ENCODE results near the gene VIPR1.

Gene VIPR1

GRCh38 chr3:42489116-42489936 is 13.1 kb upstream of the VIPR1 start:
- no peak overlapping the region for H3K4me3 ChIP-seq (ENCODE audit: low read length)
- TF ChIP-seq ZNF274 (IDR thresholded peaks at IDR 0.05; ENCODE audit: low read depth, low read length), result no peak

DNA sequence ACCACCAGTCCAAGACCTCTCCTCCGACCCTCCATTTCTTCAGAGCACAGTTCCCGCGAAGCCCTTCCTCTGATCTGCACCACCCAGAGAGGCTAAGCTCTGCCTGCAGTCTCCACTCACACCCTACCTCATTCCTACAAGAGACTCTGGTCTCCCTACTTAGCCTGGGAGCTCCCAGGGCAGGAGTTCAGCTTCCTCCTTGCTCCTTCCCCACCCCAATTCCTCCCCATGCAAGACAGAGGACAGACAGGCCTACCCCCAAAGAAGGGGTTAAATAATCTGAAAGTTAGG is 12.6 kb upstream of the VIPR1 start:
- no peak for TF ChIP-seq ZNF274 (IDR thresholded peaks at IDR 0.05; ENCODE audit: low read depth, low read length)
- H3K4me3 ChIP-seq (ENCODE audit: low read length), result no peak overlapping the region

DNA sequence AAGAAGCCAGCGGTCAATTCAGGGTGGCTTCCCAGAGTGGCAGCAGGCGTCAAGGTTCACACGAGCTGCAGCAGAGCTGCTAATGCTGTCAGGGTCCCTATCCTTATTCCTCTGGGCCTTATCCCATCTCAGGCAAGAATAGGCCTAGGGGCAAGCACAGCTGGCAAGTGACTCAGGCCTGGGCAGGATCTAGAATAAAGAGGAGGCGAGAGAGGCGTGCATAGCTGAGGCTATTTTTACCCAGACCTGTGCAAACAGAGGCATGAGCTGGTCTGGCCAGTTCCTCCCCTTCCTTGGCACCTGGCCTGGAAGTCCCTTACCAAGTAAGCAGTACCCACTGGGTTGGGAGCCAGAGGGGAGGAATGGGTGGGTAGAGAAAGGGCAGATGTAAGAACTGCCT is 12.2 kb upstream of the VIPR1 start:
- H3K4me3 ChIP-seq (ENCODE audit: low read length), result no peak overlapping the region
- TF ChIP-seq ZNF274 (IDR thresholded peaks at IDR 0.05; ENCODE audit: low read depth, low read length), result no peak

DNA sequence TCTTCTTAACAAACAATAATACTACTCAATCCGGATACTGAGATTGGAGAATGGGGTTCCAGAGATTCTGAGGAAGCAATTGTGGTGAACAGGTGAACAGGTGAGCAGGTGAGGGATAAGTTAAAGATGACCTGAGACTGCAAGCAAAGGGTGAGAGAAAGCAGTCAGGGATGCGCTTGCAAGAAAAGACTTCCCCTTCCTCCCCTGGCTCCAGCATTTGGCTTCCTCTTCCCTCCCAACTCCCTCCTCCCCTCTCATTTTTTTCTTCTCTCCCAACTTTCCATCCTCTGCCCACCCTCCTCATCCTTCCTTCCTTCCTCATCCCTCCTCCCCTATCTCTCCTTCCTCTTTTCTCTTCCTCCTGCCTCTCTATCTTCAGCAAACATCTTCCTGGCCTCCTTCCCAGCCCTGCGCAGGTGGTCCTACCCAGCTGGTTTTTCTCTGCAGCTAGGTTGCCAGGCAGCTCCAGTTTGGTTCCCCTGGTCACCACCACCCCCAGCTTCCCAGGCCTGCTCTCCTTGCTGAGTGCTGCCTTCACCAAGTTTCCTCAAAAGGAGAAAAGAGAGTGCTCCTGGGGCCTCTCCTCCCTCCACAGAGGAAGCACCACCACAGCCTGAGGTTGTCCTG is 10.4 kb upstream of the VIPR1 start:
- H3K4me3 ChIP-seq (ENCODE audit: low read length), result no peak overlapping the region

DNA sequence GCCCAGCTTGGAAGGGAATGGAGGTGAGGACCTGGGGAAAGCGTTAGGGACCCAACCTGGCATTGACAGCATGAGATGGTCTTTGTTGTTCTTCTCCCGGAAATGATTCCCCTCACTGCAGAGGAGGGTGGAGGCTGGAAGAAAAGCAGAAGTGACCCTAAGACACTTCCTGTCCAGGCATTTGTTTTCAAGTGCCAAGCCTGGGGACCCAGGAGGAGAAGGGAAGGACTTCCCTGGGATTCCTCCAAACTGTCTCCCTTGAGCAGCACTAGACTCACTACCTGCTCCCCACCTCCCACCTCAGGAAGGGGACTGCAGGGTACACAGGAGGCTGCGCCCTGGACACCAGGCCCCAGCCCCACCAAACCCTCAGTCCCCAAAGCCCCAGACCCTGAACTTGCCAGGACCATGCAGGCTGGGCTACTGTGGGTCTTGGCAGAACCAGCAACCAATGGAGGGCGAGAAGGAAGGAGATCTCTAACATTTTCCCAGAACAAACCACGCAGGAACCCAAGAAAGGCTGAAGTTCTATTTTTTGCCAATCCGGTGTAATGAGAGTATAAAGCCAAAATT is 9.8 kb upstream of the VIPR1 start:
- no peak for TF ChIP-seq ZNF274 (IDR thresholded peaks at IDR 0.05; ENCODE audit: low read depth, low read length)
- no peak overlapping the region for H3K4me3 ChIP-seq (ENCODE audit: low read length)

More for the DNA sequence above, 10.4 kb upstream of the VIPR1 start:
- TF ChIP-seq ZNF274 (IDR thresholded peaks at IDR 0.05; ENCODE audit: low read depth, low read length), result no peak

- no peak overlapping the region for H3K4me3 ChIP-seq (ENCODE audit: low read length)
- no peak for TF ChIP-seq ZNF274 (IDR thresholded peaks at IDR 0.05; ENCODE audit: low read depth, low read length)
These were observed 9.2 kb upstream of the VIPR1 start for GRCh38 chr3:42493126-42493797.

DNA sequence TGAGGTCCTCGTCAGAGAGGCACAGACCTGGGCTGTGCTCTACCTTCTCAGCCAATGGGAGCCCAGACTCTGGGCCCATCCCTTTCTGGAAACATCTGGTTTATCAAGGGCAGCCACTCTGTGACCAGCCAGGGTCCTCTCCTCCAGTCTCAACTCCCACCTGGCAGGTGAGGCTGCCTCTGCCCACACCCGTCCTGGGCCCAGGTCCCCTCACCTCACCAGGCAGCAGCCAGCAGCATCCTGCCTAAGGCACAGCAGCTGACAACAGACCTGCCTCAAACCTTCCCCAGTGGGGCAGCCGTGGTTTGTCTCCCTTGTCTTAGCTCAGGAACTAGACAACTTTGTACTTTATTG is 8.7 kb upstream of the VIPR1 start:
- H3K4me3 ChIP-seq (ENCODE audit: low read length), result no peak overlapping the region
- TF ChIP-seq ZNF274 (IDR thresholded peaks at IDR 0.05; ENCODE audit: low read depth, low read length), result no peak

DNA sequence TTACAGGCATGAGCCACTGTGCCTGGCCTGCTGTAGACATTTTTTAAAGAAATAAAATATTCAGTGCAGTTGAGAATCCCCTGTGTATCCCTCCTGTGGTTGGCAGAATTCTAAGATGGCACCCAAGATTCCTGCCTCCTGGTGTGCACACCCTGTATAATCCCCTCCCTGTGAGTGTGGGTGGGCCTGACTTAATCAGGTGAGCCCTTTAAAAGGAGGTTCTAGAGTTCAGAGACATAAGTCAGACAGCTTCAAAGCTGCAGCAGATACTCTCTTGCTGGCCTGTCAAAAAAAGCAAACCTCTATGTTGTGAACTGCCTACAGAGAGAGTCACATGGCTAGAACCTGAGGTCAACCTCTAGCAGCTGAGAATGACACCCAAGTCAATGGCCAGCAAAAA is 7.0 kb upstream of the VIPR1 start:
- TF ChIP-seq ZNF274 (IDR thresholded peaks at IDR 0.05; ENCODE audit: low read depth, low read length), result no peak
- H3K4me3 ChIP-seq (ENCODE audit: low read length), result no peak overlapping the region

DNA sequence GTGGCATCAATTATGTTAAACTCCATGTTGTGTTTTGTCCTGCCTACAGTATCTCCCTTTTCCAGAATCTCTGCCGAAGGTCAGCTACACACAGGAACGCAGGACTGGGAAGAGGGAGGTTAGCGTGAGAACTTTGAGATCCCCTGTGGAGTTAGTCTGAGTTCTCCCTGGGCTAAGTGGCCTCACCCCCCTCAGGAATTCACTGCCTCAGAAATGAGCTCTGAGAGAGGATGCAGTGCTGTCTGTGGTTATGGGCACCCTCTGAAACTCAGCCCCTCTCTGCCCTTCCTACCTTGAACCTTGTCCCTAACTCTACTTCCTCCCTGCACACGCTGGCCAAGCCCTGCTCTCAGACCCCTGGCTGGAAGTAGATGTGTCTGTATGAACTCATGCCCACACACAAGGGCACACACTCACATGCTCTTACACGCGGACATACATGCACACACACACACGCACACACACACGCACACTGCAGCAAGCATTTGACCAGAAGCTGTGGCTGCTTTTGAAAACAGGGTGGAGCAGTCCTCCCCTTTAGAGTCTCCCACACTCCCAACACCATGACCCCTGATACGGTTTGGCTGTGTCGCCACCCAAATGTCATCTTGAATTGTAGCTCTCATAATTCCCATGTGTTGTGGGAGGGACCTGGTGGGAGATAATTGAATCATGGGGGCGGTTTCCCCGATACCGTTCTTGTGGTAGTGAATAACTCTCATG is 5.3 kb upstream of the VIPR1 start:
- no peak overlapping the region for H3K4me3 ChIP-seq (ENCODE audit: low read length)
- no peak for TF ChIP-seq ZNF274 (IDR thresholded peaks at IDR 0.05; ENCODE audit: low read depth, low read length)

DNA sequence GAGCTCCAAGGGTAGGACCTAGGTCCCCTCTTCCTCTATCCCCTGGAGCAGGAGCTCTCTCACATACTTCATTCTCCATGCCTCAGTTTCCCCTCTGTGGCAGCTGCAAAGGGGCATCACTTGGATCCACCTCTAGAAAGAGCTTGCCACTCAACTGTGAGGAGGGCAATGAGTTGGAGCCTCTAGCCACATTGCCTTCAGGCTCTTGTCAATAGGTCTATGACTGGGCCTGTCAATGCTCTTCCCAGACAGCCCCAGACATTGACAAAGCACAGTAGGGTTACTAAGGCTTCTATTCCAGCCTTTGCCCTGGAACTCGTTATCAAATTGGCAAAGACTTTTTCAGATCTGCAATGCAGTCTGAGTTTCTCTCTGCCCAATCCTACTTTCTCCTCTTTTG is 4.4 kb upstream of the VIPR1 start:
- no peak overlapping the region for H3K4me3 ChIP-seq (ENCODE audit: low read length)
- no peak for TF ChIP-seq ZNF274 (IDR thresholded peaks at IDR 0.05; ENCODE audit: low read depth, low read length)

DNA sequence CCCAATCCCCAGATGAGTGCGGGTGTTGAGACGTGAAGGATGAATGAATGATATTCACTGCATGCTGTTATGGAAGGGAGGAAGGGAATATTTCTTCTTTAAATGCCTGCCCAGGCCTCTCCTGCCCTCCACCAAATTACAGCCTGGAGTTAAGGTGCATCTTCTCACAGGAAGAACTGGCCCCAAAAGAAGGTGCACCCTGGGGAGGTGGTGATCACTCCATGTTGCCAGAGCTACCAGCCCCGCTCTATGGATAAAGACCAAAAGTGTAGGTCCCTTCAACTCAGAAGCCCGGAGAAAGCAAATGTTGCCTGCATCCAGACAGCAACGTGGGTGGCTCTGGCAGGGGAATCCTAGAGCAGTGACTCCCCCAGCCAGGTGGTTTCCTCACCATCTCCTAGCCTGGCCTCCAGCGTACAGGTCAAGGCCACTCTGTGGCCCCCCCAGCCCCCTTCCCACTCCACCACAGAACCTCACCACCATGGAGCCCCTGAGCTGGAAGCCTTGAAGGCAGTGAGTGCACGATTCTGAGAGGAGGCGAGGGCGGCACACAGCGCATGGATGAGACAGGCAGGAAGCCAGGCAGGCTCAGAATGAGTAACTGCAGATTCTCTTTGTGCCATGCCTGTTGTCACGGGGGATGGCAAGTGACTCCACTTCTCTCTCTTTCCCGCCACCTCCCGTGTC is 3.5 kb upstream of the VIPR1 start:
- no peak for TF ChIP-seq ZNF274 (IDR thresholded peaks at IDR 0.05; ENCODE audit: low read depth, low read length)

DNA sequence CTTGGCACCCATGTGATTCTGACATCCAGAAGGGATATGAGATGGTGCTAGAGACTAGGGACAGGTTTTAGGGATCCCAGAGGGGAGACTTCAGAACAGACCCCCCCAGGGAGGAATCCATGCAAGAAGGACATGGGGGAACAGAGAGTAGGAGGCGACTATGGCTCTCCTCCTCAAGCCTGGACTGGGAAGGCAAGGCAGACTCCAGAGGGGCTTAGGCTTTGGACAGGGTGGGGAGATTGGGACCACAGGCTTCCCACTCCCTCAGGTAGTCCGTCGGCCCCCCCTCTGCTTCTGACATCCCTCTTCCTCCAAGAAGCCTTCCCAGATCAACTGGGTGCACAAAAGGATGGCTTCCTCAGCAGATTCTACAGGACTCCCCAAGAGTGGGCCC is 3.0 kb upstream of the VIPR1 start:
- no peak for TF ChIP-seq ZNF274 (IDR thresholded peaks at IDR 0.05; ENCODE audit: low read depth, low read length)
- H3K4me3 ChIP-seq (ENCODE audit: low read length), result no peak overlapping the region

More for the DNA sequence above, 3.5 kb upstream of the VIPR1 start:
- H3K4me3 ChIP-seq (ENCODE audit: low read length), result no peak overlapping the region

DNA sequence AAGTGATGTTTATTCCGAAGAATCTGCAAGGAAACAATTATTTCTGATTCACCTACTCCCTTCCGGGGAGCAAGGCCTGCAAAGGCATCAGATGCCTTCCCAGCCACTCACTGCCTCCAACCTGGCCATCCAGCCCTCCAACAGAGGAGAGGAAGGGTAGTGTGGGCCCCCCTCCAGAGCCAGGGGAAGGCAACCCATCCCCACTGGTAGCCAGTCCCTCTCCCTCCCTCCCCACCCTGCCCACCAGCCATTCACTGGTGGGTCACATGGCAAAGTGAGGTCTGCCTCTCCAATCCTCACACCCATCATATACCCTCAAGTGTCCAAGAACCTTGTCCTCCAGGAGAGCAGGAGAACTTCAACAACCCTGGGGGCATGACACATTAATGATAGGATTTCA is 2.4 kb upstream of the VIPR1 start:
- no peak overlapping the region for H3K4me3 ChIP-seq (ENCODE audit: low read length)
- TF ChIP-seq ZNF274 (IDR thresholded peaks at IDR 0.05; ENCODE audit: low read depth, low read length), result no peak

DNA sequence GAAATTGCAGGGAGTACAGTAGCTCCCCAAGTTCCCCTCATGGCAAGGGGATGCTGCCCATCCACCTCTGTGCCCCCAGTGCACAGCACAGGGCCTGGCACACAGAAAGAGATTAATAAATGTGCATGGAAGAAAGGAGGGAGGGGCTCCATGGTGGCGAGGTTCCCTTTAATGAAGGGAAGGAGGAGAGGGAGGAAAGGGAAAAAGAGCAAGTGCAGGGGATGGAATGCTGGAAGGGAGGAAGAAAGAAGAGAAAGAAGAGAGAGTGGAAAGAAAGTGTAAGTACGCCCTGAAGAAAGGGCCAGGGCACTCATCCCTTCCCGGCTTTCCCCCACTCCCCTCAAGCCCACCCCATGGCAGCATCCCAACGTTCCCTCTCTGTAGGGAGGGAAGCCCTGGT is 1.5 kb upstream of the VIPR1 start:
- TF ChIP-seq ZNF274 (IDR thresholded peaks at IDR 0.05; ENCODE audit: low read depth, low read length), result no peak
- no peak overlapping the region for H3K4me3 ChIP-seq (ENCODE audit: low read length)

Measured in GM08714 (cell line).